GM18502 (cell line): Measurements from ENCODE around the gene CDH4.

Source experiments
- ATAC-seq: cut with Tn5 transposase; IDR thresholded peaks from one replicate; pipeline ENCODE4 v1.9.1; 2021; ENCODE audit warnings: mild to moderate bottlenecking; ENCODE audit not compliant: unreplicated experiment, poor library complexity

The CDH4 gene

GRCh38 chr20:61865353-61865752, 613.3 kb downstream of the CDH4 start:
- ATAC-seq = no peak

- ATAC-seq = no peak
Observed at GRCh38 chr20:61866165-61866564, 614.1 kb downstream of the CDH4 start.

GRCh38 chr20:61868006-61868405, 615.9 kb downstream of the CDH4 start:
- no peak for ATAC-seq

- no peak for ATAC-seq
Observed at GRCh38 chr20:61868466-61869090, 616.5 kb downstream of the CDH4 start.

DNA sequence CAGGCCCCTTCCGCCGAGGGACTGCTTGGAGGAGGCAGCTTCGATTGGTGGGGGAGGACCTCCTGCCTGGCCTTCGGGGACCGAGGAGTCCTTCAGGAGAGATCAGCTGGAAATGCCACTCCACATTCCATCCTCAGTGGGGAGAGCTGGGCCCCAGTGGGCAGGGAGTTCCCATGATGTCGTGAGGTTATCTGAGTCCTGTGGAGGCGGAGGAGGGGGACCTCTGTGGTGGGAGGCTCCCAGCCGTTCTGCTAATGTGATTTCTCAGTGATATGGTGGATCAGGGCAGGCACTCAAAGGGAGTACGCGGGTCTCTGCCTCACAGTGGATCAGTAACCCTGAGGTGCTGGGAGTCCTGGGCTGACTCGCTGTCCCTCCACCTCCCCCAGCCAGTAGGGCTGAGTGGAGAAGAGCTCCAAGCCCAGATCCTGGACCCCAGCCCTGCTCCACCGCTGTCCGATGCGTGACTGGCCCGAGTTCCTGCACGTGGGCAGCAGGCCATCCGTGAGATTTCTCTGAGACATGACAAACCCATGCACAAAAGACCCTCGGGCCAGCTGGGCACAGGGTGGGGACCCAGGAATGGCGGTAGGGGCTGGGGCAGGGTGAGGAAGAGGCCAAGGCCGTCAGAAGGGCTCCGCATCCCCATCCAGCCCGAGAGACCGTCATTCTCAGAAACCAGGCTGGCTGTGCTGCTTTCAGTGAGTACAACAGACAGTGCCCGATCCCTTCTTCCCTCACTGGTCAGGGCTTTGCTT, 617.9 kb downstream of the CDH4 start:
- ATAC-seq = no peak

- no peak for ATAC-seq
Observed at GRCh38 chr20:61871160-61871559, 619.1 kb downstream of the CDH4 start.

- ATAC-seq = no peak
Observed at GRCh38 chr20:61871913-61872312, 619.9 kb downstream of the CDH4 start.

DNA sequence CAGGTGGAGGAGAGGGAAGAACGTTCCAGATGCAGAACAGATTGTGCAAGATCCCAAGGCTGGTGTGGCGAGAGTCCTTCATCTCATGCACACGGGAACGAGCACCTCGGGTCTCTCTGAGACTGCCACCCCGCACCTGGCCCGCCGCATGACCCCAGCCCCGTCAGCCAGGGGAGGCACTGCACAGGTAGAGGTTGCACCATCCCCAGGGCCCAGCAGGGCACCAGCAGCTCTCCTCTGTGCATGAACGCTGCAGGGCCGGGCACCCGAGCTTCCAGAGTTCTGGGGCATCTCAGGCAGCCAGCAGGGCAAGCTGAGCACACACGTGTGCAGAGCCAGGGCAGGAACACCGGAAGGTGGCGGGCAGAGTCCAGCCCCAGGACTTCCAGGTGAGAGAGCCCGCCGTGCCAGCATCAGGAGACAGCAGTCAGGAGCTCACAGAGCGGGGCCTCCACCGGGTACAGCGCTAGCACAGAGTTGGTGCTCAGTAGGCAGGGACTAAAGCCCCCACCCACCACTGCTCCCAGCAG, 620.4 kb downstream of the CDH4 start:
- ATAC-seq = no peak

DNA sequence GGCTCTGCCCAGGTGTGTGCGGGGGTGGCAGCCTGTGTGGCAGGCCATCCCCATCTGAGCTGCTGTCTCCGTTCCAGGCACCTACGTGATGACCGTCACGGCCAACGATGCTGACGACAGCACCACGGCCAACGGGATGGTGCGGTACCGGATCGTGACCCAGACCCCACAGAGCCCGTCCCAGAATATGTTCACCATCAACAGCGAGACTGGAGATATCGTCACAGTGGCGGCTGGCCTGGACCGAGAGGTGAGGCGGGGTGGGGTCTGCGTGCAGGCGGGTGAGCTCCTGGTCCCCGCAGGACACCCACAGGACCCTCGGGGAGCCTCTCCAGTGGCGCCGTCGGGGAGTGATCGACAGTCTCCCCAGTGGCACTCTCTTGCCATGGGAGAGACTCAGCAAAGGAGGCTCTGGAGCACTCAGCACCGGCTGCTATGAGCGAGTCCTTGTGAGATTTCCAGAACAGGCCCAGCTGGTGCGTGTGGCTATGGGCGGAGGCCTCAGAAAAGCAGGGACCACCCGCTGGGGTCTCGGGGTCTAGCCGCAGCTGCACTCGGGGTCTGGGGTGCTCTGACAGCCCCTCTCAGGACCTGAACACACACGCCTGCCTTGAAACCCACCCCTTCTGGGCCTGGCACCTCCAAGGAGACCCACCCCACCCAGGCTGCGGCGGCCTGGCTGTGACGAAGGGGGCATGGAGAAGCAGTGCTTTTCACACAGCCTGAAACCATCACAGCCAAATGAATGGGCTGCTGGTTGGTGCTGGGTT, 621.8 kb downstream of the CDH4 start:
- ATAC-seq = no peak

DNA sequence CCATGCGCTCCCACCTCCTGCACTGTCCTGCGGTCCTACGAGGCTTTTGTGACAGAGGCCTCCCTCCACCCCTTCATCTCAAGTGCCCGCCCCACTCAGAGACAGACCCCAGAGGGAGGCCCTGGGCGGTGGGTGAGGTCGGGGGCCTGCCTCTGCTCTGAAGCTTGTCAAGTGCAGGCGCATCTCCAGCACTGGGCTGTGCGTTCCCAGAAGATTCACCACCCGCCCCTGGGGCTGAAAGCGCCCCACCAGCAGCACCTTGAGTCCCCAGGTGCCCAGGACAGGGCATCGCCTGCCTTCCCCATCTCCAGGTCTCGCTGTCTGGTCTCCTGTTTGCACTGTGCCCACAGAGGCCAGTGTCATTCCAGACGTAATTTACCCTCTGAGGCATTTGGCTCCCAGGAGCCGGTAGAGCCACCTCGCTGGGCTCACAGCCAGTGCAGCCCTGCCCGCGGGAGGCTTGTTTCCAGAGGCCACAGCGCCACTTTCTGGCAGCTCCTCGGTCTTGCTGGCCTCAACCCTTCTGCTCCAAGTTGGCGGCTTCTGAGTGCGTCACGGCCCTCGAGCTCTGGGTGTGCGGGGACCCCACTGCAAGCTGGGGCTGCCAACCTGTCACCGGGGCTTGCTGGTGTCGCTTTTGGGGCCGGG, 622.5 kb downstream of the CDH4 start:
- ATAC-seq = no peak

DNA sequence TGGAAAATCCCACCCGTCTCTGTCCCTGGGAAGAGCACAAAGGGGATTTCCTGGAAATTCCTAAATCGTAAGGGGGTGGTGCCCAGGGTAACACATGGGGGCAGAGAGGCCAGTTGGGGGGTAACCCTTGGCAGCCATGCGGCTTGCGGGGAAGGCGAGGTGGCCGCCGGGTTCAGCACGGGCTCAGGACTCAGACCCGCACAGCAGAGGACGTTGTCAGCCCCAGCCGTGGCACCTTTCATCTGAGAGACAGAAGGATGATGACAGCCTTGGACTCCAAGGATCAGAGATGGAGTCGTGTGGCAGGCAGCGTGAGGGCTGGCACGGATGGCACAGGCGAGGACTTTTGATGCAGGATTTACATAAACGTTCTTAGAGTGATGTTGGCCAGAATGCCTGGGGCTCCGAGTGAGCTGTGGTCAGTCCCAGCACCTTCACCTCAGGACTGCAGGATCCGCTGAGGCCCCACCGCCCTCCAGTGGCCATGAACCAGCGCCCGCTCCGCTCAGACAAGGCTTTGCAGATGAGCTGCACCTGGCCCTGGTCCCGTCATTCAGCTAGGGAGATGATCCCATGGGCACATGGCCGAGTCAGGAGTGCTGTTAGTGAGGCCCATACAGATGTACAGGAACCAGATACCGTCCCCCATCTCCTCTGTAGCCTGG, 623.3 kb downstream of the CDH4 start:
- ATAC-seq = no peak

- ATAC-seq = no peak
Observed at GRCh38 chr20:61875996-61876395, 623.9 kb downstream of the CDH4 start.

- no peak for ATAC-seq
Observed at GRCh38 chr20:61876952-61877728, 625.1 kb downstream of the CDH4 start.

DNA sequence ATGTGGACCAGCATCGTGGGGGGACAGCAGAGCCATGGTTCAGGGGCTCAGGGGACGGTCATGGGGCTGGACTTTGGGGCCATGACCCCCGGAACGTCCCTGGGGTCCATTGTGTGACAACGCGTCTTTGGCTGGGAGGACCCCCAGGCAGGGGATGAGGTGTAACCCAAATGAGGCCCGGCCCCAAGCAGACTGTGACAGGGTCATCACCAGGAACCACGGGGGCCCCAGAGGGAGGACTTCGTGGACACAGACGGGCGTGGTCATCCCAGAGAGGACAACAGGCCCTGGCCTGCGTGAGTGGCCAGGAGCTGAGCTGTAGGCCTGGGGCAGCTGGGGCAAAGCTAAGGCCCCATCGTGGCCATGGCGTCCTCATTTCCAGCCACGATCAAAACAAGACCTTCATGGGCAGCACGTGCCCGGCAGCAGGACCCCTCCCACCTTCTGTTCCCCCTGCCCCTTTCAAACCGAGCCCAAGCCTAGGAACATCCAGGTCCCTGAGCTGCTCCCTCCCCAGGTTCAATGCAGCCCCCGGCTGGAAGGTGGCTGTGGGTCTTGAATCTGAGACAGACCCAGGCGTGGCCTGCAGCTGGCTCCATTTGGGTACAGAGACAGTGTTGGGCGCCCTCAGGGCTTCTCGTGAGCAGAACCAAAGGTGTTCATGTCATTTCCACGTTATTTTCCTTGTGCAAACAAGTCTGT, 625.9 kb downstream of the CDH4 start:
- ATAC-seq = no peak

DNA sequence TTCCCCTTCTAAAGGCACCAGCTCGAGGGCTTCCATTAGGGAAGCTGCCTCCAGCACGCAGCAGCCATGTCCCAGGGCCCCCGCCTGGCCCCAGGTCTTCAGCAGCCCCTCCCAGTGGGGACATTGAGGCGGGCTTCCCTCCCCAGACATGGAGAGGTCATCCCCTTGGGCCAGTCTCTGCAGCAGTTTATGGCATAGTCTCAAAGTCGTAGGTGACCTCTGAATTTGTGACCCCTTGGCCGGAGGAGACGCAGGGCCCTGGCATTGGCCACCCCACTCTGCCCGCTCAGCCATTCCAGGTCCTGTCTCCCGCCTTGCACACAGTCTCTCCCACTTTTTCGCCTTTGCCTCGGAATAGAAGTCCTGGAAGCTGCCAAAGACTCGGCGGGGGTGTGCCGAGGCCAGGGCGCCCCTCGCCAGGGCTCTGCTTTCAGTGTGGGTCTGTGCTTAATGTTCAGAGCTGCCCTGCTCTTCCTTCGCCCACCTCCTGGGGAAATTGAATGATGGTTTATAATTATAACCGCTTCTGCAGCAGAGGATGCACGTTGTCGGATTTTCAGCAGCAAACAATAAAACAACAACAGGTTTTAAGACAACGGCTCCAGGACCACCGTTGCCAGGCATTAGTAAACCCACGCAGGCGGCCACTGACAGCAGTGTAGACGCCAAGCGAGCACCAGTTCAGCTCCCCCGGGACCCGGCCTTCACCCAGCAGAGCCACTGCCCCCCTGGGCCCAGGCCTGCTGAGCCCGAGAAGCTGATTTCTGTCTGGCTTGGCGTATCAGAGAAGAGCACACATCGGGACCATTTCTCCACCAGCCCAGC, 626.6 kb downstream of the CDH4 start:
- ATAC-seq = no peak

DNA sequence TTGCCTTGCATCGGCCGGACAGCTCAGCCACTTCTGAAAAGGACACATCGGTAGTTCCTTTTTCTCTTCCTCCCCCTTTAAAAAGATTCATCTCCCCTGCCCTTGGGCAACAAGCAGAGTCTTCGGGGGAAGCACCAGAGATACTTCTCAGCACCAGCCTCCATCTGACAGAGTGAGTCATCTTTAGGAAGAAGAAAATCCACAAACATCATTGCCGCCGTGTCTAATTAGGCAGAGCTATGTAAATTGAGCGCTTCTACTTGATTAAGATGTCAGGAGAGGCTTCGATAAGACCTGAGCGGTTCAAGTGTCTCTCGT, 627.2 kb downstream of the CDH4 start:
- no peak for ATAC-seq

- ATAC-seq = no peak
Observed at GRCh38 chr20:61879694-61880093, 627.6 kb downstream of the CDH4 start.

GRCh38 chr20:61880706-61881105, 628.6 kb downstream of the CDH4 start:
- ATAC-seq = no peak
